Calu3 (cell line): Measurements from ENCODE around the gene SENP5. TPM values are rescaled to one million over a fixed set of nuclear protein-coding genes. Genes with fewer than 3 reads are reported as not detected.

Experiments
- BruUV-seq: library from RNA; stranded (reverse); fragments of 400-500 nt; replicated peaks from 2 replicates; lab custom pipeline; 2021; lab: Mats Ljungman, UMichigan
- CTCF ChIA-PET: fragments of 300-600 bp; sonication (Branson Sonifier 250); formaldehyde crosslinking; loops from one replicate; lab custom pipeline; 2022; ENCODE audit warnings: antibody characterized with exemption; lab: Charles Lee
- DNase-seq: peaks from one replicate; pipeline ENCODE4 v3.0.0; 2022
- H3K27ac Mint-ChIP-seq: one replicate; pipeline ENCODE4 v1.8.0; 2022; ENCODE audit warnings: mixed read lengths; ENCODE audit not compliant: unreplicated experiment
- H3K27me3 Mint-ChIP-seq: one replicate; pipeline ENCODE4 v1.8.0; 2022; ENCODE audit warnings: mixed read lengths; ENCODE audit not compliant: unreplicated experiment
- H3K36me3 Mint-ChIP-seq: one replicate; pipeline ENCODE4 v1.8.0; 2022; ENCODE audit warnings: mild to moderate bottlenecking, moderate library complexity, mixed read lengths; ENCODE audit not compliant: insufficient read depth, unreplicated experiment
- H3K4me1 Mint-ChIP-seq: one replicate; pipeline ENCODE4 v1.8.0; 2022; ENCODE audit warnings: mild to moderate bottlenecking, low read depth, mixed read lengths; ENCODE audit not compliant: unreplicated experiment
- H3K4me3 Mint-ChIP-seq: one replicate; pipeline ENCODE4 v1.8.0; 2022; ENCODE audit warnings: mild to moderate bottlenecking, low read depth, moderate library complexity, mixed read lengths; ENCODE audit not compliant: unreplicated experiment
- H3K9me3 Mint-ChIP-seq: one replicate; pipeline ENCODE4 v1.8.0; 2022; ENCODE audit warnings: low read depth, mixed read lengths; ENCODE audit not compliant: unreplicated experiment
- CTCF ChIP-seq: fragments of 200-600 bp; IDR thresholded peaks from one replicate; pipeline ENCODE4 v1.8.0; 2022; ENCODE audit warnings: antibody characterized with exemption; ENCODE audit not compliant: unreplicated experiment
- intact Hi-C: fragments of 100-400 bp; cut with micrococcal nuclease; formaldehyde crosslinking; loops from one replicate; pipeline ENCODE4 v1.10.0; 2022; ENCODE audit not compliant: unreplicated experiment
- total RNA-seq: library from RNA; stranded (reverse); gene quantifications from 2 replicates; pipeline ENCODE4 v1.2.3, GENCODE V29; 2022

SENP5 gene
- total RNA-seq, 1 experiment from 2014 or later: 35.2 TPM

GRCh38 chr3:196938124-196938523 is 70.4 kb downstream of the SENP5 start:
- no peak for TF ChIP-seq CTCF
- no peaks in the 10 kb centered on the region for H3K9me3 Mint-ChIP-seq
- H3K4me3 Mint-ChIP-seq: no peak overlapping the region
- peaks cover 9% of the 10 kb centered on the region for H3K4me1 Mint-ChIP-seq
- no peaks in the 10 kb centered on the region for H3K27me3 Mint-ChIP-seq
- H3K27ac Mint-ChIP-seq: no peak overlapping the region
- intact Hi-C loops: no loop called here
- DNase-seq: no peak
- CTCF ChIA-PET: no interaction called here
- H3K36me3 Mint-ChIP-seq: peaks cover 88% of the 10 kb centered on the region
- BruUV-seq: no TSS peak

- intact Hi-C loops: no loop called here
- CTCF ChIA-PET: no interaction called here
- no peak for DNase-seq
- H3K4me1 Mint-ChIP-seq: peaks cover 9% of the 10 kb centered on the region
- no peak for TF ChIP-seq CTCF
- H3K4me3 Mint-ChIP-seq: no peak overlapping the region
- BruUV-seq: no TSS peak
- H3K27ac Mint-ChIP-seq: no peak overlapping the region
- peaks cover 90% of the 10 kb centered on the region for H3K36me3 Mint-ChIP-seq
- no peaks in the 10 kb centered on the region for H3K9me3 Mint-ChIP-seq
- no peaks in the 10 kb centered on the region for H3K27me3 Mint-ChIP-seq
These were observed 70.9 kb downstream of the SENP5 start for GRCh38 chr3:196938576-196938975.

GRCh38 chr3:196941729-196942225 is 74.1 kb downstream of the SENP5 start:
- BruUV-seq: TSS peak; percentile 67
- no peaks in the 10 kb centered on the region for H3K27me3 Mint-ChIP-seq
- no peaks in the 10 kb centered on the region for H3K9me3 Mint-ChIP-seq
- no peak for TF ChIP-seq CTCF
- peak overlapping the region; percentile 97 for H3K27ac Mint-ChIP-seq
- peak overlapping the region; percentile 96 for H3K4me3 Mint-ChIP-seq
- H3K36me3 Mint-ChIP-seq: peaks cover 85% of the 10 kb centered on the region
- peak; percentile 59 for DNase-seq
- peaks cover 9% of the 10 kb centered on the region for H3K4me1 Mint-ChIP-seq
- CTCF ChIA-PET: interaction anchor here (0.6 to 2.0 kb wide), 4 partner anchors 19 to 373 kb away, joined by 3 to 12 read pairs (median 4); partner anchors contain the start of genes FBXO45 and WDR53
- intact Hi-C loops: loop anchor here (5.0 to 10.0 kb wide), 2 partner anchors 104 to 337 kb away; no protein-coding TSS in a partner anchor

- Mint-ChIP-seq H3K9me3 (no peaks in the 10 kb centered on the region), H3K36me3 (peaks cover 85% of the 10 kb centered on the region), H3K4me1 (peaks cover 9% of the 10 kb centered on the region), H3K27me3 (no peaks in the 10 kb centered on the region), H3K4me3 (peak within 1 kb of the TSS; percentile 96), H3K27ac (peak within 1 kb of the TSS; percentile 97)
- intact Hi-C loops: loop anchor here (5.0 to 10.0 kb wide), 2 partner anchors 105 to 338 kb away; no protein-coding TSS in a partner anchor
- BruUV-seq: no TSS peak
- CTCF ChIA-PET: interaction anchor here (0.6 to 2.0 kb wide), 6 partner anchors 19 to 374 kb away, joined by 3 to 12 read pairs (median 4); partner anchors contain the start of genes FBXO45 and WDR53
- peak; percentile 99 for DNase-seq
- TF ChIP-seq CTCF: peak; percentile 52
These were observed 74.7 kb downstream of the SENP5 start, which contains the start of gene NCBP2 for GRCh38 chr3:196942226-196942914. TSS of gene NCBP2 (minus strand) at chr3:196942528. CDS start at chr3:196942503, 25 bp downstream.
